Testis (tissue), 3 donors: ENCODE data around the gene PLD1. TPM values are rescaled to one million over a fixed set of nuclear protein-coding genes. Genes with fewer than 3 reads are reported as not detected.

ENCODE experiments used
- DNase-seq: peaks from one replicate; pipeline ENCODE4 v3.0.0-alpha.2; 2019
- H3K27ac ChIP-seq, 2 donors: fragments of 200-600 bp; sonication (generic); one replicate each; pipeline ENCODE4 v1.5.1; 2019
- H3K27me3 ChIP-seq: fragments of 200-600 bp; sonication (generic); one replicate; pipeline ENCODE4 v1.5.1; 2019
- H3K36me3 ChIP-seq: fragments of 200-600 bp; sonication (generic); one replicate; pipeline ENCODE4 v1.5.1; 2017; ENCODE audit warnings: low read depth; ENCODE audit errors: missing control alignments
- H3K4me1 ChIP-seq: fragments of 200-600 bp; sonication (generic); one replicate; pipeline ENCODE4 v1.5.1; 2019
- H3K4me3 ChIP-seq, 2 donors: fragments of 200-600 bp; sonication (generic); one replicate each; pipeline ENCODE4 v1.5.1; 2017 to 2019
- H3K9me3 ChIP-seq: fragments of 200-600 bp; sonication (generic); one replicate; pipeline ENCODE4 v1.5.1; 2017
- POLR2A ChIP-seq: fragments of 450-650 bp; IDR thresholded peaks from one replicate; pipeline ENCODE4 v1.6.1; 2017; ENCODE audit warnings: antibody characterized with exemption, mild to moderate bottlenecking, moderate library complexity
- WGBS, 2 donors: methylation state at CpG; one replicate each; pipeline ENCODE4 v1.1.5; 2018; 5-methylcytosine and 5-hydroxymethylcytosine counted together
- intact Hi-C: fragments of 100-400 bp; cut with DNase I; formaldehyde crosslinking; loops from one replicate; pipeline ENCODE4 v1.15.1; 2023; ENCODE audit warnings: low total_unique reads
- polyA plus RNA-seq: library from polyadenylated mRNA; stranded (reverse); fragments of 350-450 nt; fragmentation: Illumina TruSeq; extraction: RNeasy Lipid Tissue Mini Kit (QIAGEN cat#74804); gene quantifications from one replicate; pipeline ENCODE4 v1.2.3, GENCODE V29; 2014; ENCODE audit warnings: low read depth, low replicate concordance; ENCODE audit not compliant: insufficient read depth
- total RNA-seq, 2 donors: library from RNA; depleted of rRNA; stranded (reverse); fragments of >200 nt; gene quantifications; one replicate each; pipeline ENCODE4 v1.2.3, GENCODE V29; 2016
- TF ChIP-seq, protein P1 (sequence below), 3 experiments: fragments of 450-650 bp in 2 of 3; fragments of 200-600 bp in 1 of 3; sonication (generic) in 1 of 3; IDR thresholded peaks; one replicate each; pipeline ENCODE4 v1.5.1; 2016 to 2019; ENCODE audit warnings: antibody characterized with exemption in 3 of 3, mild to moderate bottlenecking in 2 of 3, moderate library complexity in 1 of 3

PLD1 gene
- total and polyA plus RNA-seq, 3 donors from 2014 or later = 10.7 to 27.4 (median 19.1) TPM

DNA sequence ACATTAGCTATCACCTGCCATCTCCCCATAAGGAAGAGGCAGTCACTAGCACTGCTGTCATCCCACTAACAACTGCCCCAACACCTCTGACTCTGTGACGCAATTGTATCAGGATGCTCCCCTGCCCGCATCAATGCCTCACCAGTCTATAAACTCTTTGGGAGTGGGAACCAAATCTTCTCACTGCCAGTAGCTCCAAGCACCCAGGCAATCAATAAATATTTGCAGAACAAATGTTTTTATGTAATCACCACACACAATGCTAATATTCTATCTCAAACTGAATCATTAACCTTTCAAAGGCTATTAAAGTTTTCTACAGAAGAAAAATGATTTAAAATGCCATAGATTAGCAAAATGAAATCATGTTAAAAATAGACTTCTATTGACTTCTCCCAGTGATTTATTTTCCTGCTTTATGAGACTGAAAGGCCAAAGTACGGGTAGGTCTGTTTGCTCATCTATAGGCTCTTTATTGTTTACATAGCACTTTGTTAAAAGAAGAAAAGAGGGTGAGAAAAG, 131.3 kb downstream of the PLD1 start:
- no peaks in the 10 kb centered on the region for H3K27me3 ChIP-seq
- TF ChIP-seq, protein P1, sequence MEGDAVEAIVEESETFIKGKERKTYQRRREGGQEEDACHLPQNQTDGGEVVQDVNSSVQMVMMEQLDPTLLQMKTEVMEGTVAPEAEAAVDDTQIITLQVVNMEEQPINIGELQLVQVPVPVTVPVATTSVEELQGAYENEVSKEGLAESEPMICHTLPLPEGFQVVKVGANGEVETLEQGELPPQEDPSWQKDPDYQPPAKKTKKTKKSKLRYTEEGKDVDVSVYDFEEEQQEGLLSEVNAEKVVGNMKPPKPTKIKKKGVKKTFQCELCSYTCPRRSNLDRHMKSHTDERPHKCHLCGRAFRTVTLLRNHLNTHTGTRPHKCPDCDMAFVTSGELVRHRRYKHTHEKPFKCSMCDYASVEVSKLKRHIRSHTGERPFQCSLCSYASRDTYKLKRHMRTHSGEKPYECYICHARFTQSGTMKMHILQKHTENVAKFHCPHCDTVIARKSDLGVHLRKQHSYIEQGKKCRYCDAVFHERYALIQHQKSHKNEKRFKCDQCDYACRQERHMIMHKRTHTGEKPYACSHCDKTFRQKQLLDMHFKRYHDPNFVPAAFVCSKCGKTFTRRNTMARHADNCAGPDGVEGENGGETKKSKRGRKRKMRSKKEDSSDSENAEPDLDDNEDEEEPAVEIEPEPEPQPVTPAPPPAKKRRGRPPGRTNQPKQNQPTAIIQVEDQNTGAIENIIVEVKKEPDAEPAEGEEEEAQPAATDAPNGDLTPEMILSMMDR (IDR thresholded peaks at IDR 0.05) = no peak
- no peak for TF ChIP-seq POLR2A
- intact Hi-C loops = no loop called here
- no peak for DNase-seq
- WGBS, 2 donors = 88 to 96% methylated on average over 3 of the region's 3 CpGs
- H3K4me1 ChIP-seq = no peaks in the 10 kb centered on the region
- no peak overlapping the region for H3K27ac ChIP-seq
- H3K4me3 ChIP-seq = no peak overlapping the region
- H3K9me3 ChIP-seq = no peaks in the 10 kb centered on the region
- H3K36me3 ChIP-seq = no peaks in the 10 kb centered on the region

DNA sequence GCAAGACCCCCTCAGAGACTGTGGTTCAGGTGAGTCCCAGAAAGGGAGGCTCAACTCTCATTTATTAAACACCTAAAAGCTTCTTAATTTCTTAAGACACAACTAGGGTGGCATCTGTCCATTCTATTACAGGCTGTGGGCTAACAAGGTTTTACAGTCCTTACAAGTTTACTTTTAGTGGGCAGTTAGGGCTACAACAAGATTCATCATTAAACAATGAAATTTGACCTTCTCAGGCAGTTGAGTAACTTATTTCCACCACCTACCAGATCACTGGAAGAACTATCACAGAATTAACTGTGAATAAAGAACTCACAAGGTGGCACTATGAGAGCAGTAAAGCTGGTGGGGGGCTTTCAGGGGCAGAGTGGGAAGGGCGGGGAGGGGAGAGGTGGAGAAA, 132.6 kb downstream of the PLD1 start:
- intact Hi-C loops = no loop called here
- no peak for TF ChIP-seq POLR2A
- TF ChIP-seq, protein P1 (IDR thresholded peaks at IDR 0.05) = no peak
- no peak overlapping the region for H3K27ac ChIP-seq
- no peaks in the 10 kb centered on the region for H3K9me3 ChIP-seq
- 90 to 100% methylated on average over 1 of the region's 1 CpG for WGBS, 2 donors
- DNase-seq = no peak
- H3K4me1 ChIP-seq = no peaks in the 10 kb centered on the region
- H3K4me3 ChIP-seq = no peak overlapping the region
- H3K27me3 ChIP-seq = no peaks in the 10 kb centered on the region
- no peaks in the 10 kb centered on the region for H3K36me3 ChIP-seq

DNA sequence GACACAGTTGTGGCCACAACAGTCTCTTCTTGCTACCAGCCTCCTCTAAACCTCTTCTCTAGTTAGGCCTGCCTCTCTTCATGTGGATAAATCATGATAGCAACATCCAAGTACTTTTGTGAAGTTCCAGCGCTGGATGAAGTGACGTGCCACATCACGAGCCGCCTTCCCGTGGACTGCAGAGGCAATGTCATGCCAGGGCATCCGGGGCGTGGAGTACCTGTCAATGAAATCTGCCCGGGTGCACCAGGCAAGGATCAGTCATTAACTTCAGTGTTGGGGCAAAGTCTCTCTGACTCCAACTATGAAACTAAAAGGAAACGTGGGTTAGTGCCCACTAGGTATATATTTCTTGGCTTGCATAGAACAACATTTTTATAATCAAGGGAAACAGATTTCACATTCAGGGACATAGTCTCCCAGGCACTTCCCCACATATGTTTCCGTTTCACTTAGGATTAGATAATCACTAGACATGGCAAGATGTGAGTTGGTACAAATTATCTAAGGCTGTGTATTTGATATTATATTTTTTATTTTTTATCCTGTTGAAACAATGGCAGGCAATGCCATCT, 133.6 kb downstream of the PLD1 start:
- Histone ChIP-seq H3K9me3 (no peaks in the 10 kb centered on the region), H3K4me1 (no peaks in the 10 kb centered on the region), H3K4me3 (no peak overlapping the region), H3K36me3 (no peaks in the 10 kb centered on the region), H3K27me3 (no peaks in the 10 kb centered on the region), H3K27ac (no peak overlapping the region)
- 85 to 87% methylated on average over 10 of the region's 10 CpGs for WGBS, 2 donors
- no peak for DNase-seq
- intact Hi-C loops = no loop called here
- TF ChIP-seq POLR2A = no peak
- TF ChIP-seq, protein P1 (IDR thresholded peaks at IDR 0.05) = no peak

DNA sequence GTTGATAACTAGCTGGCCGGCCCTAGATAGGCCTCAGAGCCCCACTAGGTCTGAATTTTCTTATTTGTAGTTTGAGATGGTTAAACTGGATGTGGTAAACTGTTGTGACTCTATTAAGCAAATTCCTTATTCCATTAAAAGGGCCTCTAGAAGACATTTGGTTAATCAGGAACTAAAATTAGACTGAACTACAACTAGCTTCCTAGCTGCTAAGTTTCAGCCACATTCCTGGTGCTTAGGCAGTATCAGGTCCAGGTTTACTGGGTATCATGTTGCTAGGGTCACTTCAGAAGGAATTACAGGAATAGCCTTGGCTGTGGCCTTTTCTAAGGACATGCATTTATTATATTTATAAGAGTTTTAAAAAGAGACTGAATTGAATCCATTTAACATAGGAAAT, 136.3 kb downstream of the PLD1 start:
- intact Hi-C loops = no loop called here
- no peaks in the 10 kb centered on the region for H3K9me3 ChIP-seq
- WGBS, 2 donors = 73 to 88% methylated on average over 1 of the region's 1 CpG
- no peaks in the 10 kb centered on the region for H3K4me1 ChIP-seq
- H3K27ac ChIP-seq = no peak overlapping the region
- H3K27me3 ChIP-seq = no peaks in the 10 kb centered on the region
- DNase-seq = no peak
- H3K4me3 ChIP-seq = no peak overlapping the region
- TF ChIP-seq, protein P1 (IDR thresholded peaks at IDR 0.05) = no peak
- TF ChIP-seq POLR2A = no peak
- H3K36me3 ChIP-seq = no peaks in the 10 kb centered on the region

DNA sequence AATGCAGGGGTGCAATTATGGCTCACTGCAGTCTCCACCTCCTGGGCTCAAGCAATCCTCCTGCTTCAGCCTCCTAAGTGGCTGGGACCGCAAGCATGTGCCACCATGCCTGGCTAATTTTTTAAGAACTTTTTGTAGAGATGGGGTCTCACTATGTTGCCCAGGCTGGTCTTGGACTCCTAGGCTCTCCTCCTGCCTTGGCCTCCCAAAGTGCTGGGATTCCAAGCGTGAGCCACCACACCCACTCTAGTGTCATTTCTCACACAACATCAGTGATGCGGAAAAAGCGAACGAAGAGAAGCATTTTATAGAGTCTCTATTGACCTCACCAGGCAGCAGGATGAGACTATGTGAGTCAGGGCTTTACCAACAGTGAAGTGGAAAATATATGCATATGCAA, 137.7 kb downstream of the PLD1 start:
- Histone ChIP-seq H3K9me3 (no peaks in the 10 kb centered on the region), H3K27ac (no peak overlapping the region), H3K4me1 (no peaks in the 10 kb centered on the region), H3K27me3 (no peaks in the 10 kb centered on the region), H3K36me3 (no peaks in the 10 kb centered on the region), H3K4me3 (no peak overlapping the region)
- TF ChIP-seq, protein P1 (IDR thresholded peaks at IDR 0.05) = no peak
- no peak for TF ChIP-seq POLR2A
- intact Hi-C loops = no loop called here
- DNase-seq = no peak
- WGBS, 2 donors = 95 to 97% methylated on average over 5 of the region's 5 CpGs
